ENCODE results near the gene RTL3. TPM values are rescaled to one million over a fixed set of nuclear protein-coding genes. Genes with fewer than 3 reads are reported as not detected.

Gene RTL3
- total RNA-seq, 1 donor from 2014 or later: not detected

DNA sequence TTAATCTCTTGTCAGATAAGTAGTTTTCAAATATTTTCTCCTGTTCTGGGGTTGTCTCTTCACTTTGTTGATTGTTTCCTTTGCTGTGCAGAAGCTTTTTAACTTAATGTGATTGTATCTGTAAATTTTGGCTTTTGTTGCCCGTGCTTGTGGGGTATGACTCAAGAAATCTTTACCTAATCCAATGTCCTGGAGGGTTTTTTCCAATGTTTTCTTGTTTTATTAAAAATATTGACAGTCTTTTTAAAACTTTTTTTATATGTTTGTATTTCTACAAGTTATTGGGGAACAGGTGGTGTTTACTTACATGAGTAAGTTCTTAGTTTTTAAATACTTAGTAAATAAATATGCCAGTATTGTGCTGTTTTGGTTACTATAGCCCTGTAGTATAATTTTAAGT, 44.9 kb downstream of the RTL3 start:
- no peak for DNase-seq

Other genes with a start within 250 kb of the RTL3 start
- gene LPAR4, start 88.4 kb upstream of the RTL3 start, total RNA-seq: 0.09 TPM in 1 of 2 replicates, not detected in the other